CD4-positive, CD25-positive, alpha-beta regulatory T cell (primary cell): ENCODE measurements around the gene MZF1. TPM values are rescaled to one million over a fixed set of nuclear protein-coding genes. Genes with fewer than 3 reads are reported as not detected.

Source experiments
- ATAC-seq, 2 donors: fragments of 150-1000 bp; cut with Tn5 transposase; one replicate each; pipeline ENCODE4 v1.10.0; 2021; ENCODE audit warnings: low read depth in 2 of 2, moderate number of reproducible peaks in 2 of 2, moderate library complexity in 1 of 2
- DNase-seq, 3 donors: peaks; one replicate each; pipeline versions ENCODE4 v3.0.0 to v3.0.0-alpha.2; 2012 to 2022; ENCODE audit warnings: mixed read lengths in 1 of 3
- H3K27ac ChIP-seq: one replicate; pipeline ENCODE4 v1.7.0; 2013; ENCODE audit warnings: mild to moderate bottlenecking, low read length; ENCODE audit not compliant: insufficient read depth, poor library complexity, severe bottlenecking
- H3K27me3 ChIP-seq: one replicate; pipeline ENCODE4 v1.7.0; 2013; ENCODE audit warnings: low read length; ENCODE audit not compliant: control insufficient read depth, insufficient read depth
- H3K36me3 ChIP-seq: one replicate; pipeline ENCODE4 v1.7.0; 2013; ENCODE audit warnings: mild to moderate bottlenecking, low read length, moderate library complexity; ENCODE audit not compliant: control insufficient read depth, insufficient read depth
- H3K4me1 ChIP-seq: 2 replicates; pipeline ENCODE4 v1.7.0; 2013; ENCODE audit warnings: mild to moderate bottlenecking, low read length; ENCODE audit not compliant: insufficient read depth, control insufficient read depth, poor library complexity, severe bottlenecking
- H3K4me3 ChIP-seq: one replicate; pipeline ENCODE4 v1.7.0; 2013; ENCODE audit warnings: low read depth, mild to moderate bottlenecking, low read length, moderate library complexity
- H3K9me3 ChIP-seq, 2 experiments: 1 replicate in 1 of 2; 2 replicates in 1 of 2; pipeline ENCODE4 v1.7.0; 2013; ENCODE audit warnings: low read length in 2 of 2, mild to moderate bottlenecking in 1 of 2, moderate library complexity in 1 of 2; ENCODE audit not compliant: control insufficient read depth in 2 of 2
- H3K27ac Mint-ChIP-seq, 3 donors: one replicate each; pipeline ENCODE4 v1.8.0; 2020 to 2022; ENCODE audit warnings: mild to moderate bottlenecking in 3 of 3, mixed read lengths in 3 of 3, moderate library complexity in 2 of 3
- H3K27me3 Mint-ChIP-seq: one replicate; pipeline ENCODE4 v1.8.0; 2022; ENCODE audit warnings: mild to moderate bottlenecking, mixed read lengths
- H3K36me3 Mint-ChIP-seq: one replicate; pipeline ENCODE4 v1.8.0; 2020; ENCODE audit warnings: mixed read lengths
- H3K4me1 Mint-ChIP-seq, 4 donors: one replicate each; pipeline ENCODE4 v1.8.0; 2020 to 2022; ENCODE audit warnings: mixed read lengths in 4 of 4, mild to moderate bottlenecking in 1 of 4
- H3K4me3 Mint-ChIP-seq, 4 donors: one replicate each; pipeline ENCODE4 v1.8.0; 2020 to 2022; ENCODE audit warnings: mild to moderate bottlenecking in 4 of 4, mixed read lengths in 4 of 4, moderate library complexity in 3 of 4
- H3K9me3 Mint-ChIP-seq, 7 donors: one replicate each; pipeline ENCODE4 v1.8.0; 2020 to 2022; ENCODE audit warnings: mixed read lengths in 7 of 7, mild to moderate bottlenecking in 3 of 7, moderate library complexity in 2 of 7
- polyA plus RNA-seq, 4 donors: library from polyadenylated mRNA; unstranded; fragments of 300-500 nt; fragmentation: Illumina TruSeq; gene quantifications; one replicate each; pipeline ENCODE4 v1.2.3, GENCODE V29; 2021
- total RNA-seq: library from RNA; stranded (reverse); gene quantifications from one replicate; pipeline ENCODE4 v1.2.3, GENCODE V29; 2022

The MZF1 gene
- total and polyA plus RNA-seq, 5 donors from 2014 or later, result 7.4 to 15.6 (median 7.9) TPM

GRCh38 chr19:58551123-58551497, 22.0 kb downstream of the MZF1 start:
- H3K27me3 ChIP-seq, result no peaks in the 10 kb centered on the region
- ATAC-seq (no peak), DNase-seq (no peak)
- no peak overlapping the region for H3K4me3 ChIP-seq
- H3K36me3 ChIP-seq, result peaks cover 60% of the 10 kb centered on the region
- no peak overlapping the region for H3K27ac ChIP-seq
- peaks cover 0 to 1% (median 0%) of the 10 kb centered on the region in 7 donors for H3K9me3 Mint-ChIP-seq
- H3K4me3 Mint-ChIP-seq, result peak overlapping the region in 1 of 4 donors; percentile 93
- H3K4me1 Mint-ChIP-seq, result peaks cover 0 to 62% (median 32%) of the 10 kb centered on the region in 4 donors
- no peak overlapping the region for H3K27ac Mint-ChIP-seq
- no peaks in the 10 kb centered on the region for H3K27me3 Mint-ChIP-seq
- H3K36me3 Mint-ChIP-seq, result peaks cover 34% of the 10 kb centered on the region
- no peaks in the 10 kb centered on the region for H3K9me3 ChIP-seq
- peaks cover 41% of the 10 kb centered on the region for H3K4me1 ChIP-seq

GRCh38 chr19:58550362-58551122, 22.6 kb downstream of the MZF1 start:
- H3K9me3 ChIP-seq, result no peaks in the 10 kb centered on the region
- H3K27ac ChIP-seq, result no peak overlapping the region
- no peak overlapping the region for H3K27ac Mint-ChIP-seq
- no peak overlapping the region for H3K4me3 ChIP-seq
- peaks cover 39% of the 10 kb centered on the region for H3K36me3 Mint-ChIP-seq
- peaks cover 0 to 1% (median 0%) of the 10 kb centered on the region in 7 donors for H3K9me3 Mint-ChIP-seq
- ATAC-seq (no peak), DNase-seq (no peak)
- peaks cover 0 to 63% (median 38%) of the 10 kb centered on the region in 4 donors for H3K4me1 Mint-ChIP-seq
- peak overlapping the region in 1 of 4 donors; percentile 93 for H3K4me3 Mint-ChIP-seq
- H3K36me3 ChIP-seq, result peaks cover 58% of the 10 kb centered on the region
- no peaks in the 10 kb centered on the region for H3K27me3 Mint-ChIP-seq
- H3K27me3 ChIP-seq, result no peaks in the 10 kb centered on the region
- H3K4me1 ChIP-seq, result peaks cover 41% of the 10 kb centered on the region

DNA sequence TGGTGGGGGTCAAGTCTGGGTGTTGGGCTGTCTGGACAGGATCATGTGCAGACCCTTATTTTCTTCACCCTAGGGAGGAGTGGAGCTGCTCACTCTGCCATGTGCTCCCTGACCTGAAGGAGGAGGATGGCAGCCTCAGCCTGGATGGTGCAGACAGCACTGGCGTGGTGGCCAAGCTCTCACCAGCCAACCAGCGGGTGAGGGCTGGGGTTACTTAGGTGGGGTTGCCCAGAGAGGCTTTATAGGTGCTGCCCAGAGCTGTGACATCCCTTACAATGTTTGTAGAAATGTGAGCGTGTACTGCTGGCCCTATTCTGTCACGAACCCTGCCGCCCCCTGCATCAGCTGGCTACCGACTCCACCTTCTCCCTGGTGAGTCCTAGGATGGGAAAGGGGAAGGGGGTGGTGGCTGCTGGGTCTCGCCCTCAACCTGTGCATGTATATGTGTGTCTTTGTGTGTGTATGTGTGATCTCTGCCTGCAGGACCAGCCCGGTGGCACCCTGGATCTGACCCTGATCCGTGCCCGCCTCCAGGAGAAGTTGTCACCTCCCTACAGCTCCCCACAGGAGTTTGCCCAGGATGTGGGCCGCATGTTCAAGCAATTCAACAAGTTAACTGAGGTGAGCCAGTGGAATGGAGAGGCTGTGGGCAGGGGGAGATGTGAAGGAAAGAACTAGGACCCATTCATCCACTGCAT, 23.3 kb downstream of the MZF1 start:
- Mint-ChIP-seq H3K4me1 (peaks cover 0 to 61% (median 38%) of the 10 kb centered on the region in 4 donors), H3K4me3 (peak overlapping the region in 1 of 4 donors; percentile 93), H3K27me3 (no peaks in the 10 kb centered on the region), H3K27ac (no peak overlapping the region), H3K36me3 (peaks cover 39% of the 10 kb centered on the region), H3K9me3 (peaks cover 0 to 1% (median 0%) of the 10 kb centered on the region in 7 donors)
- Histone ChIP-seq H3K4me1 (peaks cover 43% of the 10 kb centered on the region), H3K9me3 (no peaks in the 10 kb centered on the region), H3K36me3 (peaks cover 58% of the 10 kb centered on the region), H3K27me3 (no peaks in the 10 kb centered on the region), H3K4me3 (no peak overlapping the region), H3K27ac (no peak overlapping the region)
- DNase-seq (no peak), ATAC-seq (no peak)

GRCh38 chr19:58548859-58549663, 24.1 kb downstream of the MZF1 start:
- Mint-ChIP-seq H3K27me3 (peaks cover 2% of the 10 kb centered on the region), H3K4me3 (peak overlapping the region in 1 of 4 donors; percentile 96), H3K36me3 (peaks cover 39% of the 10 kb centered on the region), H3K4me1 (peaks cover 0 to 57% (median 34%) of the 10 kb centered on the region in 4 donors), H3K27ac (no peak overlapping the region), H3K9me3 (peaks cover 0 to 1% (median 0%) of the 10 kb centered on the region in 7 donors)
- no peak for ATAC-seq
- DNase-seq, result no peak
- no peak overlapping the region for H3K4me3 ChIP-seq
- H3K27ac ChIP-seq, result no peak overlapping the region
- H3K9me3 ChIP-seq, result no peaks in the 10 kb centered on the region
- no peaks in the 10 kb centered on the region for H3K27me3 ChIP-seq
- peaks cover 37% of the 10 kb centered on the region for H3K4me1 ChIP-seq
- H3K36me3 ChIP-seq, result peaks cover 58% of the 10 kb centered on the region

DNA sequence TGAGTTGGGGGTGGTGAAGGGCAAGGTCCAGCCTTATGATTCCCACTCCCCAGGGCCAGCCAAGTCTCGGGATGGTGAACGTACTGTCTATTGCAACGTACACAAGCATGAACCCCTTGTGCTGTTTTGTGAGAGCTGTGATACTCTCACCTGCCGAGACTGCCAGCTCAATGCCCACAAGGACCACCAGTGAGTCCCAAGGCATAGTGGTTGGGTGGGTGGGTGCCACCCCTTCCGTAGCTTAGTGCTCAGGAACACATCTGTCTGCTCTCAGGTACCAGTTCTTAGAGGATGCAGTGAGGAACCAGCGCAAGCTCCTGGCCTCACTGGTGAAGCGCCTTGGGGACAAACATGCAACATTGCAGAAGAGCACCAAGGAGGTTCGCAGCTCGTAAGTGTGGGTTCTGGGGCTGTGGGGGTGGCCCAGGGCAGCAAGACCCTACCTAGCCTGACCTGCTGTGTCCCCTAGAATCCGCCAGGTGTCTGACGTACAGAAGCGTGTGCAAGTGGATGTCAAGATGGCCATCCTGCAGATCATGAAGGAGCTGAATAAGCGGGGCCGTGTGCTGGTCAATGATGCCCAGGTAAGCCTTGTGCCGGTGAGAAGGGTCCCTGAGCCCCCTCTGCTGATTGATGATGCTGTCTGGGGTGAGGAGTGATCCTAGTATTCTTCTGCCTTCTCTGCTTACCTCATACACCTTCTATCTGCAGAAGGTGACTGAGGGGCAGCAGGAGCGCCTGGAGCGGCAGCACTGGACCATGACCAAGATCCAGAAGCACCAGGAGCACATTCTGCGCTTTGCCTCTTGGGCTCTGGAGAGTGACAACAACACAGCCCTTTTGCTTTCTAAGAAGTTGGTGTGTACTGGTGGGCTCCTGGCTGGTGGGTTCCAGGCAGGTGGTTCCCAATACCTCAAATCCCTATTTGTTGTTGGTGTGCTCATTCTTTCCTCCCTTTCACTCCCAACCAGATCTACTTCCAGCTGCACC, 25.5 kb downstream of the MZF1 start:
- no peak overlapping the region for H3K4me3 ChIP-seq
- no peaks in the 10 kb centered on the region for H3K9me3 ChIP-seq
- H3K27me3 ChIP-seq, result no peaks in the 10 kb centered on the region
- H3K36me3 Mint-ChIP-seq, result peaks cover 29% of the 10 kb centered on the region
- H3K9me3 Mint-ChIP-seq, result peaks cover 0 to 3% (median 0%) of the 10 kb centered on the region in 7 donors
- H3K4me1 ChIP-seq, result peaks cover 36% of the 10 kb centered on the region
- ATAC-seq, result no peak
- no peak for DNase-seq
- H3K27ac ChIP-seq, result peak overlapping the region; percentile 21
- peak overlapping the region in 1 of 3 donors; percentile 59 for H3K27ac Mint-ChIP-seq
- peaks cover 13% of the 10 kb centered on the region for H3K27me3 Mint-ChIP-seq
- peaks cover 56% of the 10 kb centered on the region for H3K36me3 ChIP-seq
- peaks cover 0 to 55% (median 32%) of the 10 kb centered on the region in 4 donors for H3K4me1 Mint-ChIP-seq
- peak overlapping the region; percentile 33 to 96 (median 76) for H3K4me3 Mint-ChIP-seq

- no peak for ATAC-seq
- Mint-ChIP-seq H3K27me3 (peaks cover 14% of the 10 kb centered on the region), H3K4me3 (peak overlapping the region; percentile 91 to 97 (median 94)), H3K9me3 (peaks cover 0 to 1% (median 0%) of the 10 kb centered on the region in 7 donors), H3K4me1 (peaks cover 0 to 49% (median 29%) of the 10 kb centered on the region in 4 donors), H3K36me3 (peaks cover 19% of the 10 kb centered on the region), H3K27ac (peak overlapping the region in 2 of 3 donors; percentile 89 to 90)
- Histone ChIP-seq H3K27me3 (no peaks in the 10 kb centered on the region), H3K36me3 (peaks cover 40% of the 10 kb centered on the region), H3K4me3 (peak overlapping the region; percentile 67), H3K9me3 (no peaks in the 10 kb centered on the region), H3K27ac (peak overlapping the region; percentile 21), H3K4me1 (peaks cover 36% of the 10 kb centered on the region)
- no peak for DNase-seq
These were observed 27.1 kb downstream of the MZF1 start for GRCh38 chr19:58546019-58546530.
